Ascending aorta (tissue), 2 donors: ENCODE results near the gene FAM13B. TPM values are rescaled to one million over a fixed set of nuclear protein-coding genes. Genes with fewer than 3 reads are reported as not detected.
"Not testable (repeated sequence)": the region's sequence is repeated elsewhere in the genome, so short reads cannot be mapped to it uniquely, and the experiment has no call there.

Experiments
- DNase-seq, 2 donors: peaks; one replicate each; pipeline ENCODE4 v3.0.0-alpha.2; 2019; ENCODE audit warnings: low spot score in 2 of 2
- H3K27ac ChIP-seq, 2 donors: fragments of 200-600 bp; sonication (generic); one replicate each; pipeline ENCODE4 v1.5.1; 2016 to 2017; ENCODE audit warnings: mild to moderate bottlenecking in 1 of 2
- H3K27me3 ChIP-seq: fragments of 200-600 bp; sonication (generic); one replicate; pipeline ENCODE4 v1.5.1; 2017
- H3K36me3 ChIP-seq, 2 donors: fragments of 200-600 bp; sonication (generic); one replicate each; pipeline ENCODE4 v1.5.1; 2016
- H3K4me1 ChIP-seq, 2 donors: fragments of 200-600 bp; sonication (generic); one replicate each; pipeline ENCODE4 v1.5.1; 2016 to 2017; ENCODE audit warnings: mild to moderate bottlenecking in 1 of 2
- H3K4me3 ChIP-seq, 2 donors: fragments of 200-600 bp; sonication (generic); one replicate each; pipeline ENCODE4 v1.5.1; 2016 to 2017; ENCODE audit warnings: mild to moderate bottlenecking in 1 of 2
- H3K9me3 ChIP-seq, 2 donors: fragments of 200-600 bp; sonication (generic); one replicate each; pipeline ENCODE4 v1.5.1; 2016
- CTCF ChIP-seq, 3 experiments: fragments of 200-600 bp in 2 of 3; fragments of 450-650 bp in 1 of 3; sonication (generic) in 2 of 3; IDR thresholded peaks; one replicate each; pipeline ENCODE4 v1.5.1; 2016 to 2019; ENCODE audit warnings: antibody characterized with exemption in 3 of 3, mild to moderate bottlenecking in 1 of 3, moderate library complexity in 1 of 3
- intact Hi-C: fragments of 100-400 bp; cut with DNase I; formaldehyde crosslinking; loops from one replicate; pipeline ENCODE4 v1.15.1; 2023
- total RNA-seq: library from RNA; depleted of rRNA; stranded (reverse); fragments of >200 nt; gene quantifications from one replicate; pipeline ENCODE4 v1.1.0, GENCODE V29; 2016

Gene FAM13B
- total RNA-seq, 1 donor from 2014 or later, result 19.2 TPM

GRCh38 chr5:137994556-137994955 lies 38.3 kb downstream of the FAM13B start:
- Histone ChIP-seq H3K4me1 (peaks cover 0 to 16% of the 10 kb centered on the region in 2 donors), H3K36me3 (peaks cover 7 to 12% of the 10 kb centered on the region in 2 donors), H3K4me3 (no peak overlapping the region), H3K27ac (peak overlapping the region in 1 of 2 donors; percentile 3), H3K27me3 (no peaks in the 10 kb centered on the region), H3K9me3 (no peaks in the 10 kb centered on the region)
- DNase-seq, result no peak
- intact Hi-C loops, result no loop called here
- no peak for TF ChIP-seq CTCF (IDR thresholded peaks at IDR 0.05)

- Histone ChIP-seq H3K36me3 (peaks cover 0 to 4% of the 10 kb centered on the region in 2 donors), H3K27ac (no peak overlapping the region), H3K9me3 (no peaks in the 10 kb centered on the region), H3K27me3 (no peaks in the 10 kb centered on the region), H3K4me1 (no peaks in the 10 kb centered on the region), H3K4me3 (no peak overlapping the region)
- no peak for DNase-seq
- intact Hi-C loops, result no loop called here
- TF ChIP-seq CTCF (IDR thresholded peaks at IDR 0.05), result no peak
Measured at GRCh38 chr5:137989419-137989818, 43.5 kb downstream of the FAM13B start.

- no peak for TF ChIP-seq CTCF (IDR thresholded peaks at IDR 0.05)
- Histone ChIP-seq H3K27me3 (no peaks in the 10 kb centered on the region), H3K4me3 (no peak overlapping the region), H3K36me3 (peaks cover 23 to 24% of the 10 kb centered on the region in 2 donors), H3K27ac (no peak overlapping the region), H3K4me1 (no peaks in the 10 kb centered on the region), H3K9me3 (no peaks in the 10 kb centered on the region)
- intact Hi-C loops, result no loop called here
- no peak for DNase-seq
Measured at GRCh38 chr5:137975208-137975607, 57.7 kb downstream of the FAM13B start.

- intact Hi-C loops, result not testable (repeated sequence)
Measured at GRCh38 chr5:137970384-137970783, 62.5 kb downstream of the FAM13B start.

GRCh38 chr5:137960819-137961218 lies 72.1 kb downstream of the FAM13B start:
- no peak for TF ChIP-seq CTCF (IDR thresholded peaks at IDR 0.05)
- DNase-seq, result no peak
- Histone ChIP-seq H3K36me3 (peaks cover 18 to 37% of the 10 kb centered on the region in 2 donors), H3K4me1 (peaks cover 2 to 3% of the 10 kb centered on the region in 2 donors), H3K9me3 (no peaks in the 10 kb centered on the region), H3K27ac (no peak overlapping the region), H3K4me3 (no peak overlapping the region), H3K27me3 (no peaks in the 10 kb centered on the region)
- intact Hi-C loops, result no loop called here

More at GRCh38 chr5:137970384-137970783, 62.5 kb downstream of the FAM13B start:
- not testable (repeated sequence) for DNase-seq, H3K4me3 ChIP-seq, H3K27ac ChIP-seq, H3K9me3 ChIP-seq, H3K4me1 ChIP-seq, H3K27me3 ChIP-seq
- H3K36me3 ChIP-seq, result peaks cover 11 to 18% of the 10 kb centered on the region in 2 donors

- Histone ChIP-seq H3K36me3 (peaks cover 18 to 33% of the 10 kb centered on the region in 2 donors), H3K4me3 (no peak overlapping the region), H3K4me1 (peaks cover 2 to 3% of the 10 kb centered on the region in 2 donors), H3K9me3 (no peaks in the 10 kb centered on the region), H3K27me3 (no peaks in the 10 kb centered on the region), H3K27ac (no peak overlapping the region)
- no peak for TF ChIP-seq CTCF (IDR thresholded peaks at IDR 0.05)
- intact Hi-C loops, result no loop called here
- no peak for DNase-seq
Measured at GRCh38 chr5:137960141-137960540, 72.7 kb downstream of the FAM13B start.
